Fibroblast of skin of left quadriceps (primary cell): ENCODE measurements around the gene PREX1.
"Not testable (repeated sequence)": the region's sequence is repeated elsewhere in the genome, so short reads cannot be mapped to it uniquely, and the experiment has no call there.

Experiments
- DNase-seq, 2 experiments: peaks; one replicate each; pipeline ENCODE4 v3.0.0-alpha.2; 2013; ENCODE audit warnings: low read depth in 2 of 2

Gene PREX1

DNA sequence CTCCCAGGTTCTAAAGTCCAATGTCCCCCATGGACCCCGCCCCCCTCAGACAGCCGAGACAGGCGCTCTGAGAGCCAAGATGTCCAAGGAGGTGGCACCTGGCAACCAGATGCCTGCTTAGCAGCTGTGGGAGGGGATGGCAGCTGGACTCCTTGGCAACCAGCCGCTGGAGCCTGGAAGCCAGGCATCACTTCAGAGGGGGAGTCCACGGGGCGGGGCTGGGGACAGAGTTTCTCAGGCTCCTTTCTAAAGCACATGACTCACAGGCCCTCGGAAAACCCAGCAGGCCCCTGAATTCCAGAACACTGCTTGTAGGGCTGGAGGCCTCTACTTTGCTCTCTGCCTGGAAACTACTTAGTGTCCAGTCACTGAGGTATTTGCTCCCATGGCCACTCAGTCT is 51.5 kb downstream of the PREX1 start:
- DNase-seq = peak; percentile 70 to 71

DNA sequence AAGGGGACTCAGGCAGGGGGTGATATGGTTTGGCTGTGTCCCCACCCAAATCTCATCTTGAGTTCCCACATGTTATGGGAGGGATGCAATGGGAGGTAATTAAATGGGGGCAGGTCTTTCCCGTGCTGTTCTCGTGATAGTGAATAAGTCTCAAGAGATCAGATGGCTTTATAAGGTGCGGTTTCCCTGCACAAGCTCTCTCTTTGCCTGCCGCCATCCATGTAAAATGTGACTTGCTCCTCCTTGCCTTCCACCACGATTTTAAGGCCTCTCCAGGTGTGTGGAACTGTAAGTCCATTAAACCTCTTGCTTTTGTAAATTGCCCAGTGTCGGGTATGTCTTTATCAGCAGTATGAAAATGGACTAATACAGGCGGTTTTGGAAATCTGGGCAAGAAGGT is 52.3 kb downstream of the PREX1 start:
- DNase-seq = not testable (repeated sequence)

DNA sequence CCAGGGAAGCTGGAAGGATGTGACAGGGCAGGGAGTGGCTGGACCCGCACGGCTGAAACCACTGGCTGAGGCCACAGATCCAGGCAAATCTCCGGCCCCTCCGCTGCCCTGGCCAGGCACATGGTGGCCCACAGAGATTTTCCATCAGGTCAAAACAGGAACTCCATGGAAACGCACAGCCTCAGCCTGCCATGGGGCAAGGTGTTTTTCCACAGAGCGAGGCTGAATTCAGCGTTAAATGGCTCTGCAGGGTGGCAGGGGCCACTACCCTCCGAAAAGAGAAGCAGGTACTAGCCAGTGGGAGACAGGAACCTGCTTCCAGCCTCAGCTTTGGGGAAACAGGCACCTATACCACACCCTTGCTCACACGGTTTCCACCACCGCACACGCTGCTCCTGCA is 53.1 kb downstream of the PREX1 start:
- no peak for DNase-seq

DNA sequence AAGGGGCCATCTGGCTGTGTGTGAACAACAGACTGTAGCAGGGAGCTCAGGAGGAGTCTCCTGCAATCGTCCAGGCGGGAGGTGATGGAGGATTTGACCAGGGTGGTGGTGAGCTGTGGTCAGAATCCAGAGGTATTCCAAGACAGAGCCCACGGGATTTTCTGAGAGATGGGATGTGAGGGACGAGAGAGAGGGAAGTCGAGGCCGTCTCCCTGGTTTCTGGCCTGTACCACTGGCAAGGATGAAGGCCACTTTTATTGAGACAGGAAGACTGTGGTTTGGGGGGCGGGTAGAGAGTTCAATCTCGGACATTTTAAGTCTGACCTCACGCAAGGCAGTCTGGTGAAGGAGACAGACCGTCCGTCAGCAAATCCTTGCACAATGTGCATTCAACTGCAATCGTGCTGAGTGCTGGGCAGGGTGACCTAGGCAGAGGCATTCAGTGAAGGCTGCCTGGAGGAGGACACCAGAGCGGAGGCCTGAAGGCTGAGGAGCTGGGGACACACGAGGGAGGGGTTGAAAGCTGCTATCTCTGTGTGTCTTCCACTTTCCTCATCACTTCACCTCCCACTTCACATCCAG is 53.9 kb downstream of the PREX1 start:
- no peak for DNase-seq

DNA sequence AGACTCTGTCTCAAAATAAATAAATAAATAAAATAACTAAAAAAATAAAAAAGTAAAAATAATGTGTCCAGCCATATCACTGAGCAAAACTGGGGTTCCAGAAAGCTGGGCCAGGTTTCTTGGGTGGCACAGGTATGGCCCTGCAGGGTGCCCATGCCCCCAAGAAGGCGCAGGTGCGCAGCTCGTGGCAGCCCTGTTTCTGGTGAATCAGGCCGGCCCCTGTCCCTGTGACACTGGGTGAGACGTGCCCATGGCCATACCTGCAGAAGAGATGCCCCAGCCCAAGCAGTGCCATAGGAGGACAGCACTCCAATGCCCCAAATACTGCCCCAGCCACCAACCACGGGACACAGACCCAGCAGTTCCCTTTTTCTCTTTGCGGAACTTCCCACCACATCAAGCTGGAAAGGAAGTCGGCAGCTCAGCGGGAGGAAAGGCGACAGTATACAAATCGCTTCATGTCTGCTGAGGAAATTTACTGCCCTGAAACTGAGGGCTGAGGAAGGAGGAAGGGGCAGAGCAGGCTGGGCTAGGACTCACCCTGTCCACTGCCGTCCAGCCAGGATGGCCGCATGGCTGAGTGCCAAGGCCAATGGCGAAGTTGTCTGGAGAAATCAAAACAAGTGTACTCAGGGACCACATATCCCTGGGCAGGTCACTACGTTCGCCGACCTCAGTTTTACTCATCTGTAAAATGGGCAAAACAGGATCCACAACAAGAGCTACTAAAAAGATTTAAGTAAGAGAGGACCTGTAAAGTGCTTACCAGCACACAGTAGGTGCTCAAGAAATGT is 55.4 kb downstream of the PREX1 start:
- DNase-seq = no peak

DNA sequence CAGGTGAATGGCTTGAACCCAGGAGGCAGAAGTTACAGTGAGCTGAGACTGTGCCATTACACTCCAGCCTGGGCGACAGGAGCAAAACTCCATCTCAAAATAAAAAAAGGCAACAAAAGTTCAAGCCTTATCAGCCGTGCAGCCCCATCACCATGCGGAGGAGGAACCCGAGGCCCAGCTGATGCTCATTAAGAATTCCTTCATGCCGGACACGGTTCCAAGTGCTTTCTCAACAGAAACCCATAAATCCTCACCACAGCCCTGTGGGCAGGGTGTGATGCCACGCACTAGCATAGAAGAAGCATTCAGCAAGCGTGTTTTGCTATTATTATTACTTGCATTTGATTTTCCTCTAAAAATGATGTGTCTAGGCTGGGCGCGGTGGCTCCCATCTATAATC is 56.3 kb downstream of the PREX1 start:
- DNase-seq = peak; percentile 61 to 72

DNA sequence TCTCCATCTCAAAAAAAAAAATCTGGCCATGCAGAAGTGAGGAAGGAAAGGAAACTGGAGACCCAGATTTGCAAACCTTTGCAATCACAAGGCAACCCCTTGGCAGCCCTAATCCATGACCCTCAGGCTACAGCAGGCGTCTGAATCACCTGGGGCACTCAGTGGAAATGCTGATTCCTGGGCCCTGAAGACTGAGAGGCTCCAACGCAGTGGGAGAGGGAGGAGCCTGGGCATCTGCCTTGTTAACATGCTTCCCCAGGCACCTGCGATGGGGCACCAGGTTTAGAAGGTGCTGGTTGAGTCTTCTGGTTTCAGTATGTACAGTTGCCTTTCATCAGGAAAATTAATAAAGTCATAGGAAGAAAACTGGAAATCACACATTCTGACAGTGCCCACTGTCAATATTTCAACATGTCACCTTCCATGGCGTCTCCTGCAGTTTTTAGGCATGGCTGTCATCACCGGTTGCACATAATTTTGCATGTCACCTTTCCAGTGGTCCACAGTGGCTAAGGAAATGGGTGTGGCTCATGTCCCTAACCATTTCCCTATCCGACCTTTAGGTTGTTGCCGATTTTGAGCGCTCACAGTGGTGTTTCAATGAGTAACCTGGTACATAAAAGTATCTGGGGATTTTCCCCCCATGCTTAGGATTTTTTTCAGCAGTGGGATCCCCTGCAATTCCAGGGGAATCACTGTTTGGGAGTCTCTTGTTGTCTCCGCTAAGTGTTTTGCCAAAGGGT is 56.9 kb downstream of the PREX1 start:
- no peak for DNase-seq

DNA sequence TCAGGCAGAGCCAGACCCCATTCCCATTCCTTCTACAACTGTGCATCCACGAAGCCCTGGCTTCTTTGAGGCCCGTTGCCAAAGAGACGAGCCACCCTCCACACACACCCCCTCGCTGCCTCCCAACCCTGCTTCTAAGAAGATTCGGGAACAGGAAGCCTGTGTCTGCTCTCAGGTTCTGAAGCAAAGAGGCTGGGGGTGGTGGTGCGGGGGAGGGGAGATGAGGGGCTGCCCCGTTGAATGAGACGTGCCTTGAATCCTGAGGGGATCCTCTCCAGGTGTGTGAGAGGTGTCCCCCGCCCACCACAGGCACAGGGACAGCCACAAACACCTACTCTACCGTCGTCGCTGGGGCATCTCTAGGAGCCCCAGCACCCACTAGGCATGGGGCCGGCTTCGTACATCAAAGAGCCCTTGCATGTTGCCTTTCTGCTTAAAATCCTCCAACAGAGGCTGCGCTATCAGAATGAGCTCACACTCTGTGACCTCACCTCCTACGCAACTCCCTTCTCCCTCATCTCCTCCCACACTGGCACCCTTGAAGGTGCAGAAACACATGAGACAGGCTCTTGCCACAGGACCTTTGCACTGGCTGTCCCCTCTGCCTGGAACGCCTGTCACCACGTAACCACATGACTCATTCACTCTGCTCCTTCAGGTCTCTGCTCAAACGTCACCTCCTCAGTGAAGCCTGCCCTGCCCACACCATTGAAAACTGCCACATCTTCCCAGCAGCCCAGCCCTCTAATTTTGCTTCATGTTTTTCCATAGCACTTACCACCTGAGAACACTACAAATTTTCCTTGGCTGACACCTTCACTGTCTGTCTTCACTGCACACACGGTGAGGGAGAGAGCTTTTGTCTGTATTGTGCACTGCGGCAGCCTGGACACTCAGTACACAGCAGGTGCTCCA is 58.5 kb downstream of the PREX1 start:
- no peak for DNase-seq

DNA sequence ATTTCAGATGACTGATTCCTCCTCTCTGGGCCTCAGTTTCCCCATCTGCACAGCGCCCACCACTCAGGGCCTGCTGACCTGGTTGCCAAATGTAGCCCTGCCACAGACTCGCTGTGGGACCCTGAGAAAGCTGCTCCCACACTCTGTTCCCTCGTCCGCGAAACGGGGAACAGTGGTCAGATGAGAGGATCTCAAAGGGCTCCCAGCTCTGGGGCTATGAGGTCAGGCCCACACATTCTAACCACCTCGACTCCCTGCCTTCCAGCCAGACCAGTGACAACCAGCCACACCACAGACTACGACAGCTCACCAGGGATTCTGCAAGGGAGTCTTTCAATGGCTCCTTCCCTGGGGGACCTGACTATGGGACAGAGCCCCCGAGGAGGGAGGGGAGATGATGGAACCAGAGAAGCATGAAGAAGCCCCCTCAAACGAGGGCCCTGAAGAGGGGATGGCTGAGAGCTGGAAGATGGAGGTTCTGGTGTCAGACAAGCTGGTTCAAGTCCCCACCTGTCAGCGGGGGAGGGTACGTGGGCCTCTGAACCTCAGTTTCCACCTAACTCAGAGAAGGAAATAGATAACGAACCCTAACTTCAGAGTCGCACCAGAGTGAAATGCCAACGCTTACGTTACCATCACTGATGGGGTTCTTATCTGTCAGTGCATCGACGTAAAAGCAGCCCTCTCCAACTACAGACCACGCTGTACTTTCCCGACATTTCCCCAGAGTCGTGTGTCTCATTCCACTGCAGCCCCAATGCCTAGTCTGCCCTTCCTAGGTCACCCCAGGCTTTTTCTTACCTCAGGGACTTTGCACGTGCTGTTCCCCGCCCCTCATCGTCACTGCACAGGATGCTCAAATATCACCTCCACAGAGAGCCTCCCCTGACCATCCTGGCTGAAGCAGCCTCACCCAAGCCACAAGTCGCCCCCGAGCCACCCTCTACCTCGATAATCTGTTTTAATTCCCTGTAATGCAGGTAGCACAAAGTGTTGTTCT is 60.5 kb downstream of the PREX1 start:
- DNase-seq = no peak

DNA sequence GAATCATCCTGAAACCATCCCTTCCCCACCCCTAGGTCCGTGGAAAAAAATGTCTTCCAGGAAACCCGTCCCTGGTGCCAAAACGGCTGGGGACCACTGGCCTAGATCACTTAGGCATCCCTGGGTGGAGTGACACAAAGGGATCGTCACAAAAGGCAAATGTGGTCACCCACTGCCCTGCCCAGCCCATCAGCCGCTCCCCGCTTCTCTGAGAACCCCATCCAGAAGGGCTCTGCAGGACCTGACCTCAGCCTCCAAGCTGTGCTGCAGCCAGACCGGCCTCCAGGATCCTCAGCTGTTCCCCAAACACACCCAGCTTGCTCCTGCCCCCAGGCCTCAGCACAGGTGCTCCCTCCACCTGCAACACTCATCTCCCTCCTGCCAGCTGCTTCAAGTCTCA is 61.6 kb downstream of the PREX1 start:
- no peak for DNase-seq

DNA sequence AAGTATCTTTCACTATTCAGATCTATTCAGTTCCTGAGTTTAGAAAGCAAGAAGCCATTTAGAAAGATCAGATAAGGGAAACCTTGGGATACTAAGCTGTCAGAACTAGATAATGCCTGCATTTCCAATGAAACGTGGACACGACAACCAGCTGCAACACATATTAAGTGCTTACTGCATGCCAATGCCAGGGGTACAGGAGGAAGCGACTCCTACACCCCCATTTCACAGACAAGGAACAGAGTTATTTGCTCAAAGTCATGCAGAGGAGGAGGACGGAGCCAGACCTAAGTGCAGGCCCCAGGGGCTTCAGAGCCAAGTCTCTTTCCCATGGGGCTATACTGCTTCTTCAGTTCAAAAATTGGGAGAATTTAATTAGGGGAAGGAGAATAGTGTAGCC is 62.4 kb downstream of the PREX1 start:
- no peak for DNase-seq

DNA sequence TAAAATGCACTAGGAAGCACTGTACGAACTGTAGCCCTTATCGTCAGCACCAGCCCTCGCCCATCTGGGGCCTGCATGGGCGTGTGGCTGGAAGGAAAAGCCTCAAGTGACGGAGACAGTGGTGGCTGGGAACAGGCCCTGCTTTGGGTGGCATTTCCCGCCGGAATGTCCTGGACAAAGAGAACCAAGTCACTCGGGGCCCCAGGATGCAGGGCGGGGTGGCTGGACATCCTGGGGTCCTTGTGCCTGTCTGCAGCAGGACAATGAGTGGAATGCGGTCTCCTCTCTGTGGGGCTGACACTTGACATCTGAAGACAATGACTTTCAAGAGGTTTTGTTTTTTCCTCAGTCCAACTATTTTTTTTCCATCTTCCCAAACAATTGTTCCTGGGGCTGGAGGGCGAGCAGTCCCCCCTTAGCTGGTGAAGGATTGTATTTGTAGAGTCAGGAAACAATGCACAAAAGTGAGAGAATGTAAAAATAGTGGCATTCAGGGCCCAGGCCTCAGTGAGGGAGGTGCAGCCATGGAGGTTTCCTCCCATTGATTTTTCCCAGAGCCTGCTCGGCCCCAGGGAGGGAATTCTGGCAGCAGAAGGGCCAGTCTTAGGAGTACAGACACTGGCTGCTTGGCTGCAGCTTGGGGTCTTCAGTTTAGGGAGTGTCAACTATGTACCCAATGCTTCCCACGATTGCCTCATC is 64.4 kb downstream of the PREX1 start:
- no peak for DNase-seq

DNA sequence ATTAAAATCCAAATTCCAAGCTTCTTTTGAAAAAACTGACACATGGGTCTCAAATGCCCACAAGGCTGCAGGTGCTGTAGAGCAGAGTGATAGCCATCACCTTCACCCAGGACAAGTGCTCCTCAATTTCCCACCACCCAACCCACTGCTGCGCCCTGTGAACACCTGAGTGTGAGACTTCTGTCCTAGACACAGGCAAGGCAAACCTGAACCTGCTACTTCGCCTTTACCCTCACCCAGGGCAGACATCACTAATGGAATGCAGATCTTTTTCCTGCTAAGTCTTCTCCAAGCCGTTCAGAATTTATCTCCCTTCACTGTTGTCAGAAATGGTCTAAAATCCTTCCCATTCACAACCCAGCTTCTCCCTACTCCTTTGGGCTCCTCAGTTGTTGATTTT is 65.9 kb downstream of the PREX1 start:
- DNase-seq = no peak

DNA sequence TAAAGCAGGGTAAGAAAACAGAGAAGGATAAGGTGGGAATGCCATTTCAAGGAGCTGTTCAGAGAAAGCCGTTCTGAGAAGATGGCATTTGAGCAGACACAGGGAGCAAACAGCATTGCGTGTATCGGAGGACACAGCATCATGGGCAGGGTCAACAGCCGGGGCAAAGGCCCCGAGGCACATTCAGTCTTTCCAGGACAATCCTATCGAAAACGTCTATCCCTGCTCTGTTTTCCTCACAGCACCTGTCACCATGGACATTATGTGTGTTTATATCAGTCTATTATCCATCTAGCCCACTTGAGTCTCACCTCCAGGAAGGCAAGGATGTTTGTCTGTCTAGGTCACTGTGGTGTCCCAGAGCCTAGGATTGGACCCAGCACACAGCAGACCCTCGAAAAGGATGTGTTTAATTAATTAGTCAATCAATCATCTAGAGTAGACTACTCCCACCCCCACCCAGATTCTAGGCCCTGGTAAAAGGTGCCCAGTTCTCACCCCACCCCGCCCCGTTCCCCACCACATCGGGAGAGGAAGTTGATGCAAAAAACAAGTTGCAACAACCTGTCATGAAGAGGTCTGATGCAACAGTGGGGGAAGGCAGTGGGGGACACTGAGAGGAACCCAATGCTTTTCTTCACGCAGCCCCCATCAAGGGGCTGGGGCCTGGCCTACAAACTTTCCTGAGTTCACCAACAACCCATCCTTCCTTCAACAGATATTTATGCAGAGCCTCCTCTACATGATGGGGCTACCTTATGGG is 66.6 kb downstream of the PREX1 start:
- no peak for DNase-seq

DNA sequence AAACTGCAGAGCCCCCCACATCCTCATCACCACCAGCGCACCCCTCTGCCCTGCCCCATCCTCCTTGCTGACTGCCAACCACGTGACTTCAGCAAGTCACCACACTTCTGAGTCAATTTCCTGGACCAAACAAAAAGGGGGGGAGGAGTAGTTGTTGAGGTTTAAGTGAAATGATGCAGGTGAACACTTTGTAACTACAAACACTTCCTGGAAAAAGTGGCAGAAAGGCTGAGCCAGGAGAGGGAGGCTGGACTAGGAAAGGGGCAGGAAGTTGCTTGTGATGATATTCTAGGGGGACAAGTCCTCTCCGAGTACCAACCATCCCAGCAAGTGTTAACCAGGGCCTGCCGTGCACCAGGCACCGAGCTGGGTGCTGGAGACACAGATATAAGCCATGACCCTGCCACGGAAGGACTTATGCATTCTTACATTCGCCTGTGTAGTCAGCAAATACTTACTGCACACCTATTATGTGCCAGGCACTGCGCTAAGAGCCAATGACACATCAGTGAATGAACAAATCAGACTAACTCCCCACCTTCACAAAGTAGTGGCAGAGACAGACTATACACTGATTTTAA is 67.3 kb downstream of the PREX1 start:
- DNase-seq = no peak

DNA sequence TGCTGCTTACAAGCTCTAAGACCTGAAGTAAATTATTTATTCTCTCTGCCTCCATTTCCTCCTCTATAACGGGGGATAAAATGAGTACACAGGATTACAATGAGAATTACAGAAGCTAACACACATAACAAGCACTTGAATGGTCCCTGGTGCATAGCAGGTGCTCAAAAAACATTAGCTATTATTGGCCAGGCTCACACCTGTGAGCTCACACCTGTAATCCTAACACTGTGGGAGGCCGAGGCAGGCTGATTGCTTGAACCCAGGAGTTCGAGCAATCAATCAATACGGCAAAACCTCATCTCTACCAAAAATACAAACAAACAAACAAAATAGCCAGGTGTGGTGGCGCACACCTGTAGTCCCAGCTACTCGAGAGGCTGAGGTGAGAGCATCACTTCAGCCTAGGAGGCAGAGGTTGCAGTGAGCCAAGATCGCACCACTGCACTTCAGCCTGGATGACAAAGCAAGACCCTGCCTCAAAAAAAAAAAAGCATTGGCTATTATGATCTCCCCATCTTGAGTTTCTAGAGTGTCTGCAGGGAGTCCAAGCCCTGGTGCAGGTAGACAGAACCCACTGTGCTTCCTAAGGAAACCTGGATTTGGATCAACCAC is 68.1 kb downstream of the PREX1 start:
- DNase-seq = no peak

DNA sequence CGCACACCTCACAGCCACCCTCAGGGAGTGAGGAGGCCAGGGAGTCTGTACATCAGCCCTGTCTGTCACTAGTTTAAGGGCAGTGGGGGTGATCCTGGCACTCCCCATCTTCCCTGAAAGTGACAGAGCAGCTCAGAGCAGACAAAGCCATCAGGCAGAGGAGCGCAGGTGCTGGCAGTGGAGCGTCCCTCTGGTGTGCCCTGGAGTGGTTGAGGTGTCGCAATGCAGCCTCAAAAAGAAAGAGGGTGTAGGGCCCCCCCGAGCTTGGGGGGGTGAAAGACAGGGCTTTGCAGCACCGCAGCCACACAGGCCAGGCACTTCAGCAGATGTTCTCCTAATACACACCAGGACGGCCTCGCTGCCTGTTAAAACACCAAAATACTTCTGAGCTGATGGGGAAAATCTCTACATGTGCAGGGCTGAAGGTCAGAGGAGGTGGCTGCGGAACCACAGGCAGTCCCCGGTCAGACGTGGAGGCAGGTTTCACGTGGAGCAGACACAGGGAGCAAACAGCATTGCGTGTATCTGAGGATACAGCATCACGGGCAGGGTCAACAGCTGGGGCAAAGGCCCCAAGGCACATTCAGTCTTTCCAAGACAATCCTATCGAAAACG is 69.5 kb downstream of the PREX1 start:
- no peak for DNase-seq

DNA sequence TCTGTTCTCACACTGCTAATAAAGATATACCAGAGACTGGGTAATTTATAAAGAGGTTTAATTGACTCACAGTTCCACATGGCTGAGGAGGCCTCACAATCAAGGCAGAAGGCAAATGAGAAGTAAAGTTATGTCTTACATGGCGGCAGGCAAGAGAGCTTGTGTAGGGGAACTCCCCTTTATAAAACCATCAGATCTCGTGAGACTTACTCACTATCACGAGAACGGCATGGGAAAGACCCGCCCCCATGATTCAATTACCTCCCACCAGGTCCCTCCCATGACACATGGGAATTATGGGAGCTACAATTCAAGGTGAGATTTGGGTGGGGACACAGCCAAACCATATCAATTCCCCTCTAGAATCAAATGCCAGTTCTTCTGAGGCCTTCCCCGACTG is 71.0 kb downstream of the PREX1 start:
- not testable (repeated sequence) for DNase-seq
